GM21447 (cell line): ENCODE results near the gene RDM1.

ENCODE experiments used
- ATAC-seq: cut with Tn5 transposase; IDR thresholded peaks from one replicate; pipeline ENCODE4 v1.9.1; 2021; ENCODE audit not compliant: unreplicated experiment

RDM1 gene

DNA sequence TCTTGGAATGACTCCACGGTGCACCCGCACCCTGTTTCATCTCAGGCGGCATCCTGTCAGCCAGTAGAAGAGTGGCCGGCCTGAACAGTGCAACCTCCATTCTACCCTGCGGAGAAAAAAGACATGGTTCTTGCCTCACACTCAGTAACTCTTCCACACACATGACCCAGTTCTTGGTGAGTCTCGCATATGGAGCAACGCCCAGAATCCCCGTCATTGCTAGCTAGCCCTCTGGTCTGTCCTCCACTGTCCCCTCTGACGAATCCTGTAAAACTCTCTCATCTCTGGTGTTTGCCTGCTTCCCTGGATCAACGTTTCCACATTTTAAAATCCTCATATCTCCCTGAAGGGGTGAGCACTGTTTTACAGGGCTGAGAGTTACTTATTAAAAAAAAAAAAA lies 4.2 kb upstream of the RDM1 start:
- ATAC-seq = no peak

DNA sequence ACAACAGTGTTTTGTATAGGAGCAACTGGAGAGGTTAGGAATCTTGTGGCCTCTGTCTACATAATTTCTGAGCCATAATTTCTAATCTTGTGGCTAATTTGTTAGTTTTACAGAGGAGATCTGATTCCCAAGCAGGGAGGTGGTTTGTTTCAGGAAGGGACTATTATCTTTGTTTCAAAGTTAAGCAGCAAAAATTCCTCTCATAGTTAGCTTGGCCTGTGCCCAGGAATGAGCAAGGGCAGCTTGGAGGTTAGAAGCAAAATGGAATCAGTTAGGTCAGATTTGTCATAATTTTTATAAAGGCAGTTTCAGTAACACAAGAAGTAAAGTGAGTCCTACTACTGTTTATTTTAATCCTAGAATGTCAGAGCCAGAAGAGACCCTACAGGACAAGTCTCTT lies 2.0 kb upstream of the RDM1 start:
- ATAC-seq = no peak

DNA sequence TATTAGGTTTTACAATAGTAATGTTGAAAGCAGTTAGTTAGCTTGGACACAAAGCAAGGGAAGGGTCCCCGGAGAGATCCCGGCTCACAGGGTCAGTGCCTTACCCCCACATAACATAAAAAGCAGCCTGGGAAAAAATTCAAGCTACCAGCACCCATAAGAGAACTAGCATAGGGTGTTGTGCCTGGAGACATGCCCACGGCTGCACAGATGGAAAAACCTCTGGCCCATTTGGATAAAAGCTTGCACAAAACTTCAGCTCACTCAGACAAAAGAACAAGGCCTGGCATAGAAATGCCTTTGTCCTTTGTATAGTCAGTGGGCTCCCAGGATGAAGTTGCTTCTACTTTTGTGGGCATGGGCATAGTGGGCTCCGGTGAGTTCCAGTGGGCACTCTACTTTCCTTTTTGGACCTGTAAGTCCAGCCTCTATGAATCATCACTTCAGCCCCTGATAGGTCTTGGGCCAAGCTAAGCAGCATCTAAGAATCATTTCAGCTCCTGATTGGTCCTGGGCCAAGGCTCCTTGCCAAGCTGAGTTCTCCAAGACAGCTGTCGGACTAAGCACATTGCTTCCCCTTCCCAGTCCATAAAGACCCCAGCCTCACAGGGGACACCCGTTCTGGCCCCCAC lies 1.3 kb upstream of the RDM1 start:
- ATAC-seq = no peak

DNA sequence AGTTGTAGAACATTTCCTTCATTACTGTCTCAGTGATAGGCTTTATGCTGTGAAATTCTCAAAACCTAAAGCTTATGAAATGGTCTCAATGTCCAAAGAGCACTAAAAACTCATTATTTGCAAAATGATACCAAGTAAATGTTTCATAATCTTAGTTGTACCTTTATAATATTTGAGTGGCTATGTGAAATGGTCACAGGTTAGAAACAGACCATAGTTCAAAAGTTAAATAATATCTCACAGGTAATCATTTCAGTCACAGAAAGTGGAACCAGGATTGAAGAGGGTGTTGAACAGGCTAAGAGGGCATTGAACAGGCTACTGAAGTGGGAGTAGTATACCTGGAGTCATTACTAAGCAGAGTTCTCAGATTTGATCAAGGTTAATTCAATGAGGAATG lies 2.9 kb downstream of the RDM1 start:
- ATAC-seq = no peak

DNA sequence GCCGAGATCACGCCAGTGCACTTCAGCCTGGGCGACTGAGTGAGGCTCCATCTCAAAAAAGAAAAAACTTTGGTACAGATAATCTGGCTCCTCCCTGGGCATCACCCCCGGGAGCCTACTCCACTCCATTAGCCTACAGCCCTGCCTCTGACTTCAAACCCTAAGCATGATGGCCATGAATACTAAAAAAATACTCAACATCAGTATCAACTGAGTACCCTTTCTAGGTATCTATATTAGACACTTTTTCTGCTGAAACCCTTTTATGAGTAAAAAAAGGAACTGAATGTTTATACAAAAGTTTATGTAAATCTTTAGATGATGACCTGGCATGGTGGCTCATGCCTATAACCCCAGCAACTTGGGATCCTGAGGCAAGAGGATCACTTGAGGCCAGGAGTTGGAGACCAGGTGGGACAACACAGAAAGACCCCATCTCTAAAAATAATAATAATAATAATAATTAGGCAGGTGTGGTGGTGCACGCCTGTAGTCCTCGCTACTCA lies 6.9 kb downstream of the RDM1 start:
- ATAC-seq = no peak

DNA sequence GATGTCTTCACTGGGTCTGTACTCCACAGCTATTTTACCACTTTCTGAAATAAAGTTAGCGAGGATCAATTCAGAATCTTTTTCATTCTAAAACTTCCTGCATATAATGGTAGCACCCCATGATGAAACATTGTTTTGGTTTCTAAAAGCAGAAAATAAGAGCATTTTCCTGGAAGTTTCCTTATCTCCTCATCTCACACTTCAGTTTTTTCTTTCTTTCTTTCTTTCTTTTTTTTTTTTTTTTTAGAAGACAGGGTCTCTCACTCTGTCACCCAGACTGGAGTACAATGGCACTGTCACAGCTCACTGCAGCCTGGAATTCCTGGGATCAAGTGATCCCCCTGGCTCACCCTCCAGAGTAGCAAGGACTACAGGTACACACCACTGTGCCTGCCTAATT lies 10.3 kb downstream of the RDM1 start:
- no peak for ATAC-seq

DNA sequence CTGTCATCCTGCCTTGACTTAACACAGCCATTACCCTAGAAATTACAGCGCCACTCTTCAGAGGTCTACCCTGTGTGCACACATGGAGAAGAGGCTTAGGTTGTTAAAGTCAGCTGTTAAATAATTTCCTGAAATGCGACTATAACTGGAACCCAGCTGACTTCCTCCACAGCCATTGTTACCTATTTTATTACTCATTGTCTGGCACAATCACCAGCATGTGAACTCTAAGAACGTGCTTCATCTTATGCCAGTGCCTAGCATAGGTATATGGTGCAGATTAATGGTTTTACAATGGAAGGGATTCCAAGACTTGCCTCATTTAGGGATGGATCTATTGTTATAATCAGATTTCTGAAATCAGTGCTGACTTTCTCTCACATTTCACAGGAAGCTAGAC lies 11.9 kb downstream of the RDM1 start:
- ATAC-seq = no peak

DNA sequence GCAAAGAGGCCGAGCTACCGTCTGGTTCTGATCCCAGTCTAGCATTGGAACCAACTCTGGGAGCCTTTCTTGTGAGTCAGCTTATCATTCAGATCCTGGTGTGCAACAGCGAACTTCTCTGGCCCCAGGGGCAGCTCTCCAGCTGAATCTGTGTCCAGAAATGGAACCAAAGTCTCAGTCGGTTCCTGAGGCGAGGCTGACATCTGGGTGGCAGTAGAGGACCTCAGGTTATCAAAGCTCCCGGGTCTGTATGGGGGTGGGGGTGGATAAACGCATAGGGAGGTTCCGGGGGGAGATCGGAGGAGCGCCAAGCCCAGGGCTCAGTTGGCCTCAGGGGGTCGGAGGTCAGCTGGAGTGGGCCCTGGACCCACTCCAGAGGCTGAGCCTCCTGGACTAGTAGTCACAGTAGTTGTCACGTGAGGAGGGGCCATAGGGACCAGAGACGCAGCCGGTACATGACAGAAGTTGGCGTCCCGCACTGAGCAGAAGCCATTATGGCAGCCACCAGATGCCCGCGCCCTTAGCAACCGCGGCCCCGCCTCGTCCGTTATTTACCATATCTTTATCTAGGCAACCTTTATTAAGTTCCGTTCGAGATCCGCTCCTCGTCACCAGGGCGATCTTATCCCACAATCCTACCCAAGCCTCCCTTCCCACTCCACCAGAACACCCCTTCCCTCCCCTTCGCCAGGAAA lies 12.9 kb downstream of the RDM1 start:
- no peak for ATAC-seq

DNA sequence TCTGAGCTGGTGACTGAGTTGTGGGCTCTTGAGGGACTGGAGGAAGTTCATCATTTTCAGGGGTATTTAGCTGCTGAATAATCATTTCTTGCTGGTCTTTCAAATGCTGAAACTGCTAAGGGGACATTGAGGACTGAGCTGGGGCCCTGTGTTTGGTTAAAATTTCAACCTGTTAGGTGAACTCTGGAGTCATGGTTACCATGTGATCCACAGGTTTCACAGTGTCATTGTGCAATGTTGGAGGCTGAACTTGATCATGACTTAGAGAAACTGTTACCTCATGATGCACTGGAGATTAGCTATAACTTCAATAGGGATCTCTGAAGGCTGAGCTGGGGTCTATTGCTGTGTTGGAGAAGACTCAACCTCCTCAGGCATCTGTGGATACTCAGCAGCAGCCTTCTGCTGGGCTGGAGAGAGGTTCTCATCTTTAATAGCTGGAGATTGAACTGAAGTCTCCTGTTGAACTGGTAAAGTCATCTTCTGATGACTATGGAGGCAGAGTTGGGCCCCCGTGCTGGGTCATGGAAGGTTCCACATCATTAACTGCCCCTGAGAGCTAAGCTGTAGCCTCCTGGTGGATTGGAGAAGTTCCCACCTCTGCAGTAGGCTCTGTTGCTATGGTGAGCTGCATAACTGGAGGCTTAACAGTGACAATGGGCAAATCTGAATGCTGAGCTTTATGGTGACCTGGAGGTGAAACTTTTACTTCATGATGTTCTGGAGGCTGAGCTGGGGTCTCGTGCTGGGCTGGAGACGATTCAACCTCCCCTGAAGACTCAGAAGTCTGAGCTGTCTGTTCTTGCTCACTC lies 15.2 kb downstream of the RDM1 start:
- ATAC-seq = no peak

DNA sequence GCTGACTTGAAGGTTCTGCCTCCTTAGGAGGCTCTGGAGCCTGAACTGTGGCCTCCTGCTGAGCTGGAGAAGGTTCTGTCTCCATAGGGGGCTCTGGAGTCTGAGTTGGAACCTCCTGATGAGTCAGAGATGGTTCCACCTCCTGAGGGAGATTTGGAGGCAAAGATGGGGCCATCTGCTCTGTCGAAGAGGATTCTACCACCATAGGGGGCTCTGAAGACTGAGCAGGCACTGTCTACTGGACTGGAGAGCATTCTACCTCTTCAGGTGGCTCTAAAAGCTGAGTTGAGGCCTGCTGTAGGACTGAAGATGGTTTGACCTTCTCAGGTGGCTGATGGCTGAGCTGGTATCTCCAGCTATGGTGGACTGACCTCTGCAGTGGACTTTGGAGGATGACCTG lies 16.2 kb downstream of the RDM1 start:
- ATAC-seq = no peak

DNA sequence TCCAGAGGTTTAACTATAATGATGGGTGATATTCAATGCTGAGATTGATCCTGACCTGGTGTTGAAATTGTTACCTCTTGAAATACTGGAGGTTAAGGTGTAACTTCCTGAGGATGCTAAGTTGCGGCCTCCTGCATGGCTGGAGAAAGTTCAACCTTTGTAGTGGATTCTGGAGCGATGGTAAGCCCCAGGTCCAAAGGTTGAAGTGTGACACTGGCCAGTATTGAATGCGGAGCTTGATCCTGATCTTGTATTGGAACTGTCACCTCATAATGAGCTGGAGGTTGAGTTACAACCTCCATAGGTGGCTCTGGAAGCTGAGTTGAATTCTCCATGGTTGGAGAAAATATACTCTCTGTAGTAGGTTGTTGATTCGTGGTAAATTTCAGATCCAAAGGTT lies 17.0 kb downstream of the RDM1 start:
- no peak for ATAC-seq

DNA sequence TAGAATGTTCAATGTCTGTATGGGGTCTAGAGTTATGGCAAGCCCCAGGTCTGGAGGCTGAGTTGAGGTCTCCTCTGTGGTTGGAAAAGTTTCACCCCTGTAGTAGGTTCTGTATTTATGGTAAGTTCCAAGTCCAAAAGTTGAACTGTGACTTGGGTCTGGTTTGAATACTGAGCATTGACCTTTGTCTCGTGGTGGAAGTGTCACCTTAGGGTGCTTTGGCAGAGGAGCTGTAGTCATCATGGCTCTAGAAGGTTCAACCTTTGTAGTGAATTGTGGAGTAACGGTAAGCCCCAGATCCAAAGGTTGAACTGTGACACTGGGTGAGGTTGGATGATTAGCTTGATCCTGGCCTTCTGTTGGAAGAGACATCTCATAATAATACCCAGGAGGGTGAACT lies 17.6 kb downstream of the RDM1 start:
- no peak for ATAC-seq

DNA sequence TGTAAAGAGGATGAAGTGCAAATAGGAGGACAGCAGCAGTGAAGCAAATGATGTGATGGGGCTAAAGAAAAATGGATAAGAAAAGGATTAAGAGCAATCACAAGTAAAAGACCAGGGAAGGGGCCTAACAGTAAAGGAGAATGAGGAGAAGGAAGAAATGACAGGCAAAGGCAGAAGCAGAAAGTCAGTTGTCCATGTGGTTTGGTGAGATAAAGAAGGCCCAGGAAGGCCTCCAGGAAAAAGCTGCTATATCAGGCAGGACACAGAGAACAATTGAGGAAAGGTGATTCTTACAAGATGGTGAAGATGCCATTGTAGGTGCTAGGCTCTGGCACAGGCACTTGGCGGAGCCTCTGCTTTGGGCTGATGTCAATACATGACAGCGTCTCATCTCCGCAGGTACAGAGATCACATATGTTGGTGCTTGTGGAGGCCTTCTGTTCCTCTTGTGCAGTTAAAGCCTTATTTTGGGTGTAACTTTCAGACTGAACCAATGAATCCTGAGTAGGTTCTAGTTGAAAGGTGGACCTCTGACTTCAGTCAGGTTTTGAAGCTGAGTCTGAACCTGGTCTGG lies 18.1 kb downstream of the RDM1 start:
- ATAC-seq = no peak

DNA sequence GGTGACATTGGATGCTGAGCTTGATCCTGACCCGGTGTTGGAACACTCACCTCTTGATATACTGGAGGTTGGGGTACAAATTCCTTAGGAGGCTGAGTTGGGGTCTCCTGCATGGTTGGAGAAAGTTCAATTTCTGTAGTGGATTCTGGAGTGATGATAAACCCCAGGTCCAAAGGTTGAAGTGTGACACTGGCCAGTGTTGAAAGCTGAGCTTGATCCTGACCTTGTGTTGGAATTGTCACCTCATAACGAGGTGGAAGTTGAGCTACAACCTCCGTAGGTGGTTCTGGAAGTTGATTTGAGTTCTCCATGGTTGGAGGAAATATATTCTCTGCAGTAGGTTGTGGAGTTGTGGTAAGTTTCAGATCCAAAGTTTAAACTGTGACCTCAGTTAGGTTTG lies 21.2 kb downstream of the RDM1 start:
- no peak for ATAC-seq

DNA sequence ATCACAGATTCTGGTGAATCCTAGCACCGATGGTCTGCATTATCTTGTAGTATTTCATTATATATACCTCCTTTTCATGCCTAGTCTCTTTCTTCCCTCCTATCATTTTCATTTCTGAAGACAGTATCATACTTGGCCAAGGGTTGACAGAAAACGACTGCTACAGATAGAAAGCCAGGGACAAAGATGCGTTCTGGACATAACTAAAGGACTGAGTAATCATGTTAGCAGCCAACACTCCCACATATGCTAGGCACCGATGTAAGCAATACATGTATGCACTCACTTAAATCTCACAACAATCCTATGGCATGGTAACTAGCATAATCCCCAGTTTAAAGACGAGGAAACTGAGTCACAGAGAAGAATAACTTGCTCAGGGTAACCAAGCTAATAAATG lies 22.9 kb downstream of the RDM1 start:
- no peak for ATAC-seq

DNA sequence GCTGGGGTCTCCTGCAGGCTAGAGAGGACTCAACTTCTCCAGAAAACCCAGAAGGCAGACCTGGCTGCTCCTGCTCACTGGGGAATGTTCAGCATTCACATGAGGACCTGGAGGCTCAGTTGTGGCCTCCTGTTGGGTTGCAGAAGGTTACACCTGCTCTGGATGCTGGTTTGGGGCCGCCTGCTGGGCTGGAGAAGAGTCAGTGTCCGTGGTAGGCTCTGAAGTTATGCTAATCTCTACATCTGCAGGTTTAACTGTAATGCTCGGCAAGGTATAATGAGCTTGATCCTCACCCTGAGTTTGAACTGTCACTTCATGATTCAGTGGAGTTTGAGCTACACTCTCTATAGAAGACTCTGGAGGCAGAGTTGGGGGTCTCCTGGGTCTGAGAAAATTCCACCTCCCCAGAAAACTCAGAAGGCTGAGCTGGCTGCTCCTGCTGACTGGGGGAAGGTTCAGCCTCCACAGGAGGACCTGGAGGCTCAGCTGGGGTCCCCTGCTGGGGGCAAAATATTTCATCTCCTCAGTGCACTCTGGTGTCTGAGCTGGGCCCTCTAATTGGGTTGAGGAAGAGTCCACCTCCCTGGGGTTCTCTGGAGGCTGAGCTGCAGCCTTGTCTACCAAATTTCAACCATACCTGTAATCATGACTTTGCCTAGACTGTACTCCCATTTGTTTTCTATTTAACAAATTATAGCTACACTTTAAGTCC lies 23.5 kb downstream of the RDM1 start:
- no peak for ATAC-seq

DNA sequence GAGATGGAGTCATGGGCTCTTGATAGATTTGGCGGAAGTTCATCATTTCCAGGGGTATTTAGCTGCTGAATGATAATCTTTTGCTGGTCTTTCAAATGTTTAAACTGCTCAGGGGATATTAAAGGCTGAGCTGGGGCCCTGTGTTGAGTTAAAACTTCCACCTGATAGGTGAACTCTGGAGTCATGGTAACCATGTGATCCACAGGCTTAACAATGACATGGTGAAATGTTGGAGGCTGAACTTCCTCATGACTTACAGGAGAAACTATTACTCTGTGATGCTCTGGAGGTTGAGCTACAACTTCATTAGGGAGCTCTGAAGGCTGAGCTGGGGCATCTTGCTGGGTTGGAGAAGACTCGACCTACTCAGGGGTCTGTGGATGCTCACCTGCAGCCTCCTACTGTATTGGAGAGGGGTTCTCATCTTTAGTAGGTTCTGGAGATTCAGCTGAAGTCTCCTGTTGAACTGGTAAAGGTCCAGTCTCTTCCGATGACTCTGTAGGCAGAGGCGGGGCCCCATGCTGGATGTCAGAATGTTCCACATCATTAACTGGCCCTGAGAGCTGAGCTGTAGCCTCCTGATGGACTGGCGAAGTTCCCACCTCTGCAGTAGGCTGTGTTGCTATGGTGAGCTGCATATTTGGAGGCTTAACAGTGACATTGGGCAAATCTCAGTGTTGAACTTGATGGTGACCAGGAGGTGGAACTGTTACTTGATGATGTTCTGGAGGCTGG lies 24.2 kb downstream of the RDM1 start:
- no peak for ATAC-seq

DNA sequence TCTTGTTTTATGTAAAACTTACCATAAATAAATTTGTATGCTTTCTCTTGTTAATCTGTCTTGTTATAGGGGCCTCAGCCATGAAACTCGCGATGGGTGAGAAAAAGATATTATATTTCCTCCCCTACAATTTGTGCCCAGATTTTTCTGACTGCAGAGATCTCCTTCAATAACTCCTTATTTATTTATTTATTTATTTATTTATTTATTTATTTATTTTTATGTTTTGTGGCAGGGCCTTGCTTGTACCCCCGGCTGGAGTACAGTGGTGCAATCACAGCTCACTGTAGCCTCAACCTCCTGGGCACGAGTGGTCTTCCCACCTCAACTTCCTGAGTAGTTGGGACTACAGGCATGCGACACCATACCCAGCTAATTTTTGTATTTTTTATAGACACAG lies 27.1 kb downstream of the RDM1 start:
- ATAC-seq = no peak

DNA sequence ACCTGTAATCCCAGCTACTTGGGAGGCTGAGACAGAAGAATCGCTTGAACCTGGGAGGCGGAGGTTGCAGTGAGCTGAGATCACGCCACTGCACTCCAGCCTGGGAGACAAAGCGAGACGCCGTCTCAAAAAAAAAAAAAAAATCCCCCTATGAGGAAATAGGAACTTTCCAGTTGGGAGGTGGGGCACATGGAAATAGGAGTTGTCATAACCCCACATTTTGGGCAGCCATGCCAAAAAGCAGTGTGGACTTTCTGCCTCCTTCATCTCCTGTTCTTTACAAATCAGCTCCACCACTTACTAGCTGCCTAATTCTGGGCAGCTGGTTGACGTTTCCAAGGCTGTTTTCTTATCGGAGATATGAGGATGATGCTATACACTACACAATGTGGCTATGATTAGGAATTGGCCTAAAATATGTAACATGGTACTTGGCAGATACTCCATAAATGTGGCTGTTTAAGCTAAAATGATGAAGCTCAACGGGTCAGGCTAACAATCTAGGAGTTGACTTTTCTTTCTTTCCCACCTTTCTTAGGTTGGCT lies 28.9 kb downstream of the RDM1 start:
- ATAC-seq = no peak
